Panc1 (cell line): ENCODE results near the gene GNAI1. TPM values are rescaled to one million over a fixed set of nuclear protein-coding genes. Genes with fewer than 3 reads are reported as not detected.

Source experiments
- ATAC-seq: fragments of 200-7000 bp; cut with Tn5 transposase; 2 replicates; pipeline ENCODE4 v1.9.1; 2020; ENCODE audit warnings: mild to moderate bottlenecking, moderate library complexity
- BruUV-seq: library from RNA; stranded (reverse); fragments of 400-500 nt; replicated peaks from 2 replicates; lab custom pipeline; 2021; lab: Mats Ljungman, UMichigan
- CTCF ChIA-PET: fragments of 300-600 bp; sonication (Branson Sonifier 250); formaldehyde crosslinking; loops from one replicate; lab custom pipeline; 2022; ENCODE audit warnings: antibody characterized with exemption; lab: Charles Lee
- POLR2A ChIA-PET: fragments of 300-600 bp; sonication (Branson Sonifier 250); formaldehyde crosslinking; loops from one replicate; lab custom pipeline; 2022; ENCODE audit warnings: antibody characterized with exemption; lab: Charles Lee
- DNase-seq: peaks from one replicate; pipeline ENCODE4 v3.0.0-alpha.2; 2010; ENCODE audit warnings: low read depth, low spot score
- H3K27ac ChIP-seq: 2 replicates; pipeline ENCODE4 v1.5.1; 2011; ENCODE audit warnings: mild to moderate bottlenecking, low read length, inconsistent platforms
- H3K27me3 ChIP-seq: fragments of 200-500 bp; sonication (Bioruptor generic); 2 replicates; pipeline ENCODE4 v1.6.0; 2014; ENCODE audit warnings: low read length, inconsistent platforms; ENCODE audit not compliant: control insufficient read depth, insufficient read depth
- H3K36me3 ChIP-seq: fragments of 200-500 bp; sonication (Bioruptor generic); 2 replicates; pipeline ENCODE4 v1.5.1; 2014; ENCODE audit warnings: inconsistent platforms, mild to moderate bottlenecking, low read length, moderate library complexity; ENCODE audit not compliant: control insufficient read depth, insufficient read depth
- H3K4me1 ChIP-seq: 2 replicates; pipeline ENCODE4 v1.5.1; 2011; ENCODE audit warnings: inconsistent platforms, mild to moderate bottlenecking, low read length, moderate library complexity; ENCODE audit not compliant: control insufficient read depth, insufficient read depth
- H3K4me3 ChIP-seq, 2 experiments: 2 replicates each; pipeline ENCODE4 v1.5.1; 2011 to 2012; ENCODE audit warnings: low read depth in 2 of 2, low read length in 2 of 2, mild to moderate bottlenecking in 2 of 2, inconsistent platforms in 1 of 2, moderate library complexity in 1 of 2
- H3K9me3 ChIP-seq: fragments of 200-500 bp; sonication (Bioruptor generic); 2 replicates; pipeline ENCODE4 v1.5.1; 2014; ENCODE audit warnings: low read depth, mild to moderate bottlenecking, inconsistent platforms, low read length, moderate library complexity; ENCODE audit not compliant: control insufficient read depth, insufficient read depth
- CTCF ChIP-seq: fragments of 450-650 bp; IDR thresholded peaks from 2 replicates; pipeline ENCODE4 v1.5.1; 2017; ENCODE audit warnings: mild to moderate bottlenecking
- POLR2AphosphoS5 ChIP-seq: IDR thresholded peaks from 2 replicates; pipeline ENCODE4 v1.6.1; 2012; ENCODE audit warnings: mild to moderate bottlenecking, low read depth, low read length, moderate library complexity
- REST ChIP-seq, 2 experiments: IDR thresholded peaks; 2 replicates each; pipeline ENCODE4 v1.6.1; 2011 to 2012; ENCODE audit warnings: low read depth in 2 of 2, control low read depth in 1 of 2, low read length in 1 of 2, mild to moderate bottlenecking in 1 of 2, moderate library complexity in 1 of 2; ENCODE audit not compliant: insufficient read depth in 1 of 2
- SIN3A ChIP-seq: IDR thresholded peaks from 2 replicates; pipeline ENCODE4 v1.6.1; 2012; ENCODE audit warnings: low read depth, mild to moderate bottlenecking, low read length, moderate library complexity, borderline replicate concordance; ENCODE audit not compliant: insufficient read depth
- TCF7L2 ChIP-seq: IDR thresholded peaks from 2 replicates; pipeline ENCODE4 v1.6.1; 2011; ENCODE audit warnings: mild to moderate bottlenecking, low read depth, low read length, inconsistent platforms
- in situ Hi-C: cut with HindIII; loops from 2 replicates; pipeline ENCODE4 v1.10.0; 2016; ENCODE audit warnings: low sequenced_read_pairs, low pct_unique_long_range_greater_than_20kb
- intact Hi-C: fragments of 100-400 bp; cut with micrococcal nuclease; formaldehyde crosslinking; loops from one replicate; pipeline ENCODE4 v1.10.0; 2022; ENCODE audit not compliant: unreplicated experiment
- total RNA-seq: library from RNA; stranded (reverse); gene quantifications from one replicate; pipeline ENCODE4 v1.2.1, GENCODE V29; 2021; ENCODE audit not compliant: unreplicated experiment

GNAI1 gene
- total RNA-seq, 1 experiment from 2014 or later: 19.2 TPM

- Histone ChIP-seq H3K36me3 (no peaks in the 10 kb centered on the region), H3K4me3 (no peak overlapping the region), H3K27ac (no peak overlapping the region), H3K4me1 (peaks cover 9% of the 10 kb centered on the region), H3K27me3 (no peaks in the 10 kb centered on the region), H3K9me3 (no peaks in the 10 kb centered on the region)
- POLR2A ChIA-PET: no interaction called here
- DNase-seq (no peak), ATAC-seq (no peak)
- intact Hi-C loops: no loop called here
- CTCF ChIA-PET: no interaction called here
- no peak for TF ChIP-seq POLR2AphosphoS5
- no peak for TF ChIP-seq SIN3A
- TF ChIP-seq CTCF: no peak
- TF ChIP-seq REST (IDR thresholded peaks at IDR 0.05; ENCODE audit: insufficient read depth in 1 of 2, low read depth in 2 of 2, low read length in 1 of 2): no peak
- TF ChIP-seq TCF7L2: no peak
- in situ Hi-C loops: no loop called here
- no TSS peak for BruUV-seq
Measured at GRCh38 chr7:80186721-80187120, 52.1 kb downstream of the GNAI1 start.

- ChIA-PET CTCF (no interaction called here), POLR2A (no interaction called here)
- H3K36me3 ChIP-seq: no peaks in the 10 kb centered on the region
- in situ Hi-C loops (no loop called here), intact Hi-C loops (no loop called here)
- ATAC-seq (no peak), DNase-seq (no peak)
- BruUV-seq: no TSS peak
- H3K4me1 ChIP-seq: peaks cover 9% of the 10 kb centered on the region
- no peak overlapping the region for H3K4me3 ChIP-seq
- TF ChIP-seq REST (IDR thresholded peaks at IDR 0.05; ENCODE audit: insufficient read depth in 1 of 2, low read depth in 2 of 2, low read length in 1 of 2) (no peak), POLR2AphosphoS5 (no peak)
- H3K27me3 ChIP-seq: no peaks in the 10 kb centered on the region
- no peaks in the 10 kb centered on the region for H3K9me3 ChIP-seq
- no peak overlapping the region for H3K27ac ChIP-seq
Measured at GRCh38 chr7:80187279-80187678, 52.6 kb downstream of the GNAI1 start.
